T1000 (cell line): ENCODE data around the gene COL4A1.

Experiments
- DNase-seq: peaks from one replicate; lab custom pipeline; 2025; ENCODE audit warnings: mixed read lengths; lab: John Stamatoyannopoulos, UW

The COL4A1 gene

DNA sequence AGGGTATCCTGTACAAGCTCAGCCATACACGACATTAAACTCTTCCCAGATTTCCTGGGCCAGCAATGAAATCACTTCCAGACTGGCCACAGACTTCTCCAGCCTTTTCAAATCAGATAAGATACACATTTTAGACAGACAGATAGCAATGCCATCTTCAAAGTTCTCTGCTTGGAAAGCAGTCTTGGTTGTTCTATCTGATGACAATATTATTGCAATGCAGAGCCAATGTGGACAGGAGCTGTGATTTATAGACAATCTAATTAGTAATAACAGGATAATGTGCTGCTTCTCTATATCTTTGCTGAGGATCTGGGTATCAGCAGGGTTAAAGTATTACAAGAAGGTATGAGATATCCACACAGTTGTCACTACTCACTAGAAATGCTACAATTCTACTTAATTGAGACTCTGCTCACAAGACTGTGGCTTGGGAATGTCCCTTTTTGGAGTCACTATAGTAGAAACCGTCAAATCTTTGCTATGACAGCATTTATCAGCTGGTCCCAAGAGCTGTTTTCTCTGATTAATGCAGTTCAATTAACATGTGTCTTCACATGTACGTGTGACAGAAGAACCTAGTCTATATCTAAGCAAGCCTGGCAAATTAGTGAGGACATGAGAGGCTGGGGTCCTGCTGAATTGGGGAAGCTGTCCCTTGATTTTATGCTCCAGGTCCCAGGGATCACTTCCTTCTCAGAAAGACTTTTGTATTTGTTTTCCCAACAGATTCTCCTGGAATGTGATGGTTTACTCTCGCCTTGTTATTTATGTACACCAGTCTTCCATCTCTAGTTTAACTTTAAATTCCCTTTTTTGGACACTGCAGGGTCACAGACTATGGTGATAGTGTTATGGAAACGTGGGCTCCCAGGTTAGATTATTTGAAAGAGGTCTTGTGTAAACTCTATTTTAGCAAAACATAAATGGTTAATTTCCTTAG is 68.8 kb downstream of the COL4A1 start:
- no peak for DNase-seq

DNA sequence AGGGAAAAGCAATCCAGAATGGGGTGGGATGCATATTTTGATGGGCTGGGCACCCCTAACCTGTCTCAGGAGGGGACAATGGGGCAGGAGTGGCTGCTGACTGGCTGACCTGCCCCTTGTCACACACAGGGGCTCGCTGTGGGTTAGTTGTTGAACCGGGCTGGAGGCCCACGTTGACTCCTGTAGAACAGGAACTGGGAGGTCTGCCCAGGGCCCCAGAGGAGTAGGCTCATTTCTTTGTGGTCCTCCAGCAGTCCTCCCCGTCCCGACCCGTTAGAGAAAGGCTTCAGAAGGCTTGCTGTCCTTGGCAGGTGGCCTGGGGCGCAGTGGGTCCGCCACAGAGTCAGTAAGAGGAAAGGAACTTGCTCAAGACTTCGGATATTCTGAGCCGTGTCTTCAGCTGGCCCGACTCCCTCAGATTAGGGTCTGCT is 70.1 kb downstream of the COL4A1 start:
- DNase-seq: no peak

DNA sequence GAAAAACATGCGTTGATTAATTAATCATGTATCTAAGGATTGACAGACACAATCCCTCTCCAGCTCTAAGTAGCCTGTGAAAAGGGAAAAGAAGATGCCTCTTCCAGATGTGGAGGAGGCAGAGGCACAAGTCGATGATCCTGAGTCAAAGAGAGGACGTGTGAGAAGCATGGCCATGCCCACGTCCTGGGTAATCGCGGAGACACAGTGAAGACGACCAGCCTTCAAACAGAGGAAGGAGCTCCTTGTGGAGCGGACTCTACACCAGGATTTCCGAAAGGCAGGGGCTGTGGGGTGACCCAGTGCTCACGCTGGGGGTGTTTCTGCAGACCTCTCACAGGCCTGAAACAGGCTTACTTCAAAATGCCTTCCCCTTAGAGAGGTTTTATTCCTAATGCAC is 70.5 kb downstream of the COL4A1 start:
- DNase-seq: no peak

DNA sequence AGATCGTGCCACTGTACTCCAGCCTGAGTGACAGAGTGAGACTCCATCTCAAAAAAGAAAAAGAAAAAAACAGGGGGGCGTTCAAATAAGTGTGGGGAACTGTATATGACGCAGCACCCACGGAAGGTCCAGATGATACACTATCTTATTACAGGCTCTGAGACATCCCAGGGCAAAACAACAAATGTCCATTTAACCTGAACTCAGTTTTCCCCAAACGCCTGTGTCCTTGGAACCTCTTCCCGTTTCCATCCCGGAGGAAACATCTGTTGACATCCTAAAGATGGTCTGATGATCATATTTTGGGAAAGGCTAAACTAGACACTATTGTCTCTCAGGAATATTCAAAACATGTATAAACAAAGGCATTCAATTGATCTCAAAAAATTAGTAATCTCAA is 72.4 kb downstream of the COL4A1 start:
- DNase-seq: no peak

DNA sequence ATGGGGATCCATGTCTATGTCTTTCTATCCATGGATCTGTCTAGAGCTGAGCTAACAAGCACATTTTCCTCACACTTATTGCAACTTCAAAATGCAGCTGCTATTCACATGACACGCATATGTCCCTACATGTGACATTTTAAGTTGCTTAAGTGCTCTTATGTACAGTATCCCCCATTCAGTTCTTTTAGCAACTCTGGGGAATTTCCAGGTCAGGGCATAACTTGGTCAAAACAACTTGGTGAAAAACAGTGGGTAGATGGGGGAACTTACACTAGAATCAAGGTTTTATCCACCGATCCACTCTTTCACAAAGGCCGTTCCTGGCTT is 73.0 kb downstream of the COL4A1 start:
- no peak for DNase-seq

DNA sequence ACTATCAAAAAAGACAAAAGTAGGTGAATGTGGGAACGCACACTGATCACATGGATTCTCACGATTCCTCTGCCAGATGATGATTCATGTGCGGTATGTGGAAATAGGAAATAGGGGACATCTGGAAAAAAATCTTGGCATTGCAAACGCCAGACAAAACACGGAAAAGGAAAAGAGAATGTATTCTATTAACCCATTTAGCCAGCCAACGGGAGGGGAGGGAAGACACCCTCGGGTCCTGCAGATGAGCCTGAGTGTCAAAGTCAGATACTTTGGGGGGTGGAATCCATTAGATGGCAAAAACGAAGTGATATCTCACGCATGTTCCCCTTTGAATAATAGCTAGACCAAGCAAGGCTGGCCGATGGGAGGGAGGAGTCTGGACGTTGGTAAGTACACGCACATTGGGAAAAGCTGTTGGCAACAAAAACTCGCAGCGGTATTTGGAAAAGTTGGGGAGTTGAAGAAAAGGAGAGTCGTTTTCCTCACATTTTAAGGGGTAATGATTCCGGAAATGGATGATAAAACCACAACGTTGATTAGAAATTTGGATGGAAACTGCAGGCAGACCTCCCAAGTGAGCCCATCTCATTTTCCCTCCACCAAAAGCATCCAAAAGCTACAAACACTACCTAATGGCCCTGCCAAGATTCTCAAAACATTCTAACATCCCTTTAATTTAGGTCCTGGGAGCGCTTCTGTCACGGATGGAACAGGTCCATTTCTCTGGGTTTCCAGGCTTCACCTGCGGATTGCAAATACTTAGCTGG is 73.6 kb downstream of the COL4A1 start:
- peak; percentile 50 for DNase-seq

DNA sequence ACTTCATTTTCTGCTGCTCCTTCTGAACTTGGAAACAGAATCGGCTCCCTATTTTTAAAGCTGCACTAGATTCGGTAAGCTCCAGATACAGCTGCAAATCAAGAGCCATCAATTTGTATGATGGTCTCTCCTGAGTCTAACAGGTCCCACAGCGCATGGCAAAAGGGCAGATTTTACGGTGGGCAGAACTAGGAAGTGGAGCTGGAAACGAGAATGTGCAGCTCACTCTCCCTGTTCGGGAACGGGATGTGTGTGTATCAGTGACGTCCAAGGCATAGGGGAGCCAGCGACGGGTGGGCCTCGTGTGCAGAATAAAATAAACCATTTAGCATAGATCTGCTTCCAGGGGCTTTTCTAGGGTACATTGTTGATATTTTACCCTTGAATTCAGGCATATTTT is 74.2 kb downstream of the COL4A1 start:
- no peak for DNase-seq

DNA sequence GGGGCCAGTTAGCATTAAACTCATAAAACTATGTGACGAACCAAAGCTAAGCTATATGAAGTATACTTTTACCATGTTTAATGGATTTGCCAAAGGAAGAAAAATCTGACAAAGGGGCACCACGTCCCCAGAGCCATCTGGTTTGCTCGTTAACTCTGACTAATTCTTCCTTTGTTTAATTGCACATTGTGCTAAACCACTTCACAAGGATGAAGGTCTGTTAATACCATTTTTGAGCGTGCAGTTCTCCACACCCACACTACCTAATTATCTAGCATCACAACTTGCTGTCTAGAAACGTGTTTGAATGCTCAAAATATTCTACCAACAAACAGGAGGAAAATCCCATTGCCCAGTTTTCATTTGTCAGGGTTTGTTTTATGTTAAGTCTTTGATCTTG is 74.8 kb downstream of the COL4A1 start:
- no peak for DNase-seq

DNA sequence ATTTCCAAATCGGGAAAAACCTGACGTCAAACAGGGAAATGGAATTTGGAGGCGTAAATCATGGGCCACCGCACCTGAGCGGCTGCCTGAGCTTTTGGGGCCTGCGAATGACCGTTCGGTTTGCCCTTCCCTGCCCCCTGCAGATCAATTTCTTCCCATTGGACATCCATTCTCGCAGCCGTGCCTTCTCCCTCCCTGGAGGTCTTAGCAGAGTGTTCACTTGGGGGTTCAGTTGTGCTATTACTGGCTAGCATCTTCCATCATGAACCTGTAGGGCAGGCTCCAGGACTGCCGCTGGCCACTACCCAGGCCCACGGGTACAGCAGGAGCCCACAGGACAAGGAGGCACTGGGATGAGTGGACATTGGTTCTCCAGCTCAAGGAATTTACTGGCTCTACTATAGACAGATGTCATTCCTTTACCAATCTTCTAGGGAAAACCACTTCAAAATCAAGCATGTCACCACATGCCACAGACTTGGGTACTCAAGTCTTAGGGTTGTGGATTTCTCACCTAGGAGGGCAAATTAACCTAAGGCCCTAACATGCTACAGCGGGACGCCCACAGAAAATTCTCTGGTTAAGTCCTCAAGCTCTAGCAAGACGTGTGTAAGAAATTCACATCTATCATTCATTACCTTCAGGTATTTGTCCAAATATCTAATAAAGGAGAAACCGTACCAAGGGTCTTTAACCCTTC is 75.5 kb downstream of the COL4A1 start:
- no peak for DNase-seq

DNA sequence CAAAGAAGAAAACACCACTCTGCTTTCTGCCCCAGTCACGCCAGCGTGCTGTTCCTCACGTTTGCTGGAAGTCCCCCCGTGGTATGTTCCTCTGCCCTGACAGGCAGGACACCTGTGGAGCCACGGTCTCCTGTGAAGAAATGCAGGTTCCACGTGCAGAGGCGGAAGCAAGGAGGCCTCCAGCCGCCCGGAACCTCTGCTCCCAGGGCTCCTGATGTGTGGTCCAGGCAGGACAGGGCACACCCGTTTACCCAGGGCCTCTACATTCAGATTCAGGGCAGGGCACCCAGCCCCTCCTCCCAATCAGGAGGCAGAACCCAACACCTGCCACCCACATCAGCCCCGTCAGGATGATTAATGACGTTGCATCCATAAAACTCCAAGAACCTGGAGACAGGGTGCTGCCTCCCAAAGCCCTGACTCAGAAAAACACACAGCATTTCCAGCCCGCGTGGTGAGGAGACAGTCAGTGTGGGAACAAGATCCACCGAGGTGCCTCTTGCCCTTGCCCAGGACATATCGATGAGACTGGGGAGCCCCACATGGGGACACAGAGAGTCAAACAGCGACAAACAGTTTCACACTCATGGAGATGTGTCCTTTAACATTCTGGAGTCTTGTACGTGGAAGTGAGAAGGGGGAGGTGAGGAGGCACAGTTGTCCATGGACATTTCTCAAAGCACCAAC is 76.2 kb downstream of the COL4A1 start:
- no peak for DNase-seq

DNA sequence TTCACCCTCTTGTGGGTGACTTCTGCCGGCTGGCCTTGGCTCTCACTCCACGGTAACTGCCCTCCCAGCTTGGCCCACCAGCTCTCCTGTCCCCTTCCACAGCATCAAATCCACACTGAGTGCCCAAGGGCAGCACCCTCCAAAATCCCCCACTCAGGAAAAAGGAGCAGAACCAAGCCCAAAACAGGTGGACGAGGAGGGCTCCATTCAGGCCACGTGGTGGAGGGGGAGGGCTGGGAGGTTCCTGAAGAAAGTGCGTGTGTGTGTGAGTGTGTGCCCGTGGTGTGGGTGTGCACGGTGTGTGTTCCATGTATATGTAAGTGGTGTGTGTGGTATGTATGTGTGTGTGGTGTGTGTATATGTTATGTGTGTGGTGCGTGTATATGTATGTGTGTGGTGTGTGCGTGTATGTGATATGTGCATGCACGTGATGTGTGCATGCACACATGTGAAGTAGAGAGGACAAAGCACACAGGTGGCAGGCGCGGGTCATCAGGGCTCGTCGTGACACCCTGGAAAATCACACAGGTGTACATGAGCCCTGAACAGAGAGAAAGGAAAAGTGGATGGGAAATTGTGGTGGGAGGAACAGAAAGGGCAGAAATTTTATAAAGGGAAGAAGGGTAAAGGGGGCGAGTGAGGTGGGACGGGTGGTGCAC is 76.9 kb downstream of the COL4A1 start:
- DNase-seq: no peak

DNA sequence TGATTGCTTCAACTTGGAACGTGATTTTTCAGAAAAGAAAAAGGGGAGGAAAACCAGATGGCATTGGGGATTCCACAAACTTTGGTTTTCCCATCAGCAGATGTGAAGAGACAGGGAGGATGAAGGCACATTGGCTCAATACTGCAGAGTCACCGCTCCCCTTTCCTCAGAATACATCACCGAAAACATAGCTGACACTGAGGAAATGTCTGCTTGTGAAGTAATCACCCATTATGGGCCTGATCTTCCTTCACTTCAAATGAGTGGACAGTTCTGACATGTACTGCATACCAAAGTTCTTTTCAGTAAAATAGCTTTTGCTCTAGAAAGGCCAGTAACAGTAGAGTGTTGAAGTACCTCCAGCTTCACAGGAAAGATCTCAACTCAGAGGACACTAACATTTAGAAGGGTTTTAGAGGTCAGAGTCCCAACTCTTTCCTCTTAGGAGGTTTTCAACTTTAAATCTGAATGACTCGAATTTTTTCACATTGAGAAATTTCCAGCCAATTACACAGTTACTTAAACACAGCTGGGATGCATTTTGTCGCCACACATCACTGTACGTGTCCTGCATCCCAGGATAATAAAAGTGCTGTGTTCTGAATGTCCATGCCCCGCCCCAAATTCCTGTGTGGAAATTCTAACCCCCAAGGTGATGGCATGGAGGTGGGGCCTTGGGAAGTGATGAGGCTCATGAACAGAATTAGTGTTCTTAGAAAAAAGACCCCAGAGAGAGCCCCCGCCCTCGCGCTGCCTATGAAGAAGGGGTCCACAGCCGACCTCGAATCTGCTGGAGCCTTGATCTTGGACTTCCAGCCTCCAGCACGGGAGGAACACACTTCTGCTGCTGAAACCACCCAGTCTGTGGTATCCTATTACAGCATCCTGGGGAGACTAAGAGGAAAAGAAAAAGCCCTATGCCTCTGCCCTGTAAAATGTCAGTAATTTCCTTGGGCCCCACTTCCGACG is 77.7 kb downstream of the COL4A1 start:
- no peak for DNase-seq

DNA sequence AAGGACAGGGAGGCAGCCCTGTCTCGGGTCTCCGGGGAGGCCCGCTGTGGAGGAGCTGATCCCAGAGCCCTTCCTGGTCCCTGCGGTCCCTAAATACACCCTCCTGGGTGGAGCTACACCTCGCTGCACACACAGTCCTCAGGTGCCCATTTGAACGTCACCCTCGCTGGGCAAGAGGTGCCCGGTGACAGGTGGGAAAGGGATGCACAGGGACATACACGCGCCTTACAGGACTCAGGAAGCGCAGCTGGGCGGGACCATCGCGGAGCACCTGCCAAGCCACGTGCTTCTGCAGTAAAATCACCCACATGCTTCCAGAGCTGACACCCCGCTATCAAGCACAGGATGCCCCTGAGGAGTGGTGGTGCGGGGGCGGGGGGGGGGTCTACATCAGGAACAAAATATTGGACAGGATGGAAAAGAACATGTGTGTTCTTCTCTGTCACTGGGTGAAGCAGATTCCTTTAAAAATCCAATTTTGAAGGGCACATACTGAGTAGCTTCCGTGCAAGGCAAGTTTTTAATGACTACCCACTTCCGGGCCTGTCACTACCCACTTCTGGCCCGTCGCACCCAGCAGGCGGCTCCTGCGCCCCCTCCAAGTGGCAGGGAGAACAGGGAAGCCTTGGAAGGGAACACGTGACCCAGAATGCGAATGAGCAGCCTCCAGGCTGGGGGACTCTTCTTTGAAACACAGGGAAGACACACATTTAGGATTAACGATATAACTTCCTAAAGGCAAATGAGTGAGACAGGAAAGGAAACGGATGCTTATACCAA is 78.9 kb downstream of the COL4A1 start:
- no peak for DNase-seq

DNA sequence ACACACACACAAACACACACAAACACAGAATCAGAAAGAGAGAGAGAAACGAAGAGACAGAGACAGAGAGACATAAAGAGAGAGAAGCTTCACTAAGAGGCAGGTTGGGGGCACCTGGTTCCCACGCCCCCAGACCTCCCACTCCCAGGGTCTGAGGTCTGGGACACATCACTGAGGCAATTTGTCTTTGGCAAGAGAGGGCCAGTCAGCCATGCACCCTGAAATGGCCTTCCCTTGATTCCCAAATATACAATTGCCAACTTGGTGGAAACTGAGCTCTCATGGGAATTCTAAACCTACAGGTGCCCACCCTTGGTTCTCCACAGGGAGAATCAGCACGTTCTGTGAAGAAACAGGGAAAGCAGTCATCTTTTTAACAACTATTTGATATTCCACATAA is 79.5 kb downstream of the COL4A1 start:
- no peak for DNase-seq

DNA sequence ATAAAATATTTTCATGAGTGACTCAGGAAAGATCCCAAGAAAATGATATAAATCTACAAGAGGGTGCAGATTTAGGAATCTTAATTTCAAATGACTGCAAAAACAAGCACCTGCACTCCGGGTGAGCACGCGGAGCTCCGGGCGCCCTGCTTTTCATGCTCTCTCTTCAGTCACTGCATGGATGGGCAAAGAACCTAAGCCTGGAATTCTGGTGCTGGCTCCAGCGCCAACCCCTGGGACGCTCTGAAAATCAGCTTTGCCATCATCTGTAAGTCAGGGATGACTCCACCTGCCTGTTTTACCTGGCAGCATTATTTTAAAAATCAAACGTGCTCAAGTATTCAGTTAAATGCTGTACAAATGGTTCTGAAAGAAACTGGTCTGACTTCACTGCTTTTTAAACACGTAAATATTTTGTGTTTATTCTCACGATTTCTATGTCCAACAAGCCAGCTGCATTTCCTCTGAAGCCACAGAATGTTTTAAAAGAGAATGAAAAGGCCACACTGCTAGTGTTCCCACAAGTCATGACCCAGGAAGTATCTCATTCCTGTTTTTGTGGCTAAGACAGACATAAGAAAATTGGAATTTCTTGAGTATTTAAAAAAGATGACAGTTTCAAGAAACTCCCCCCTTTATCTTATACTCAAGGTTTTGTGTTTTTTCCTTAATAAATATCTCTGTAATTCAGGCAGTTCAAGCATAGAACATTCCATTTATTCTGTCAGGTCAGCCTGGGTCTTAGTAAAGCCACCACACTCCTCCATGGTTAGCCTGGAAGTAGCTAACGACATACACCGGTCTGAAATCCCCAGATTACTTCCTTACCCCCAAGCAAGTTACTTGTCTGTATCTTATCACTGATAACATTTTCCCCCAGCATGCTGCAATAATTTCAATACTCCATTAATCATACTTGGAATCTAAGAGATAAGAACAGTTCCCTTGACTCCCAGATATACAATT is 81.1 kb downstream of the COL4A1 start:
- no peak for DNase-seq

DNA sequence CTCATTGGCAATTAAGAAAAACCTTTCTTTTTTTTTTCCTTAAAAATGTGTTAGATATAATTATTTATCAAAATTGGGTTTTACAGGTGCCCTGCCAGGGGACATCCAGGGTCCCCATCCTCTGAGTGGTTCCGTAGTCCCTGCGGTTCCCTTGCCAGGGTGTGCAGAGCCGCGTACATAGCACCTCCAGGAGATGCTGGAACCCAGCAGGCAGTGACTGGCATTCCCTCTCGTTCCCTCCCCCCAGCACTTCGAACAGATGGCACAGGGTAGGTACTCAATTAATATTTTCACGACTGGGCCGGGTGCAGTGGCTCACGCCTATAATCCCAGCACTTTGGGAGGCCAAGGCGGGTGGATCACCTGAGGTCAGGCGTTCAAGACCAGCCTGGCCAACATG is 82.0 kb downstream of the COL4A1 start:
- no peak for DNase-seq

DNA sequence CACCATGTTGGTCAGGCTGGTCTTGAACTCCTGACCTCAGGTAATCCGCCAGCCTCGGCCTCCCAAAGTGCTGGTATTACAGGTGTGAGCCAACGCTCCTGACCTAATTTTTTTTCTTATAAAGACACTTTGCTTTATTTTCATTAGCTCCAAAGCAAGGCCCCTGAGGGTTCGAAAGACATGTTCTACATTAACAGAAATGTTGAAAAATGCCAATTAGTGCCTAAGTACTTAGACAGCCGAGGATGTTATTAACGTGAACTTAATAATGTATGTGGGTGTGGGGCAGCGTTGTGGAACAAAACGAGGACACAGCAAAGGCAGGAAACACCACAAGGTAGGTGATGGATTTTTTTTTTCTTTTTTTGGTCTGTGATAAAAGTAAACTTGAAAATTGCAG is 82.4 kb downstream of the COL4A1 start:
- no peak for DNase-seq

DNA sequence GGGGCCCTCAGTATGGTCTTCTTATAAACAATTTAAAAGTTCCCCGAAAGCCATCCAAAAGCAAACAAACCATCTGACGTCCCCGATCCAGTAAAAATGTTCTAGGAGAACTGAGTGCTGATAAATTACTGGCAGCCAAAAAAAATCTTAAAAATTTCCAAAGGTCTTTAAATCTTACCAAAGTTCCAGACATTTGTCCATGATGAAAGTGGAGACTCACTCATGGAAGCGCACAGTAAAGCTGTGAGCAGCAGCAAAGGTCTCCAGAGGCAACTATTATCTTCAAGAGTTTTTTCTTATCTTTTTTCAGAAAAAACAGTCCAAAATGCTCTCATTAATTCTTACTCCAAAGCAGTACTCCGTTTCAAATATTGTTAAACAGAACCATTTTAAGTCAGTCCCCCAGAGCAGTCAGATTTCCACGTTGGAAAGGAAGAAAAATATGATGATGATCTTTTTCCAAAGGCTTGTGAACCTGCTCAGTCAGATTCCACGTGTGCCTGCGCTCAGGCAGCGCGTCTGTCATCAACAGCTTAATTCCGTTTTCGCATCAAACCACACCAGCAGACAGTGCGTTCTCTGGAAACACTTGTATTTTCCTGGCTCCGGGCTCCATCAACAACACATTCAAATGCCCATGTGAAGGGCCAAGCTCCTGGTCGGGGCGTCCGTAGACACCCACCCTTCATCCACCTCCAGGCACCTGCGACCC is 85.4 kb downstream of the COL4A1 start:
- no peak for DNase-seq
